CD4-positive, alpha-beta T cell treated with Interleukin-4 for 1 hour (primary cell): Measurements from ENCODE around the gene INCA1.
A peak's percentile ranks its signal among the peaks of the same experiment; 100 is the strongest.

Experiments used
- DNase-seq, 2 donors: peaks; one replicate each; pipeline ENCODE4 v3.0.0-alpha.2; 2020 to 2022

INCA1 gene

DNA sequence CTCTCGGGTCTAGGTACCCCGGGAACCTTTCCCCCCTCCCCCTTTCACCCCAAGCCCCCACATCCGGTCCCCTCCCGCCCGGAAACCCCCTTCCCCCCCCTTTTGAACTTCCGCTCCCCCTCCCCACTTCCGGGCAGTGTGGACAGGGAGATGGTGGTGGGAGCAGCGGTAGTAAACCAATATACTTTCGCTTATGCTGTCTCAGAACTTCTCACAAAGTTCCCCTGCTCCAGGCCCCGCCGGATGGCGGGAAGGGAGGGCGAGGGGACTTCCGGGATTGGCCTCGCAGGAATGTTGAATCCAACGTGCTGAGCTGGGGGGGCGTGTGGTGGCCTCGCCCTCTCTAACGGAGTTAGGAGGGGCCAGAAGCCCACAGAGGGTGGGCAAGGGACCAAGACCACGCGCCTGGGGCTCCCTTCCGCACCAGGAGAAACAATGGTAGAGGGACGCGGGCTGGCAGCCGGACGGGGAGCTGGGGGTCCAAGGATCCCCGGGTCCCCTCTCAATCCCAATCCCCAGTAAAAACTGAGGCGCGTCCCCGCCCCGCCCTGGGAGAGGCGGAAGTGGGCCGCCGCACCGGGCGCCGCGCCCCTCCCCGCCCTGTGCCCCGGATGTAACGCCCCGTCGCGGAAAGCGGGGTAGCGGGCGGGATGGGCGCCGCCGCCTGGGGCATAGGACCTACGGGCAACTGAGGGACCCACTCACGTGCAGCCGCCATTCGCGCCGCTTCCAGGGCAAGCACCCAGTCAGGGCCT is 49.7 kb downstream of the INCA1 start:
- DNase-seq = peak; percentile 54 to 76

GRCh38 chr17:4947010-4947410 is 50.3 kb downstream of the INCA1 start:
- DNase-seq = no peak

GRCh38 chr17:4946312-4946976 is 50.9 kb downstream of the INCA1 start:
- no peak for DNase-seq

GRCh38 chr17:4945944-4946280 is 51.4 kb downstream of the INCA1 start:
- no peak for DNase-seq

DNA sequence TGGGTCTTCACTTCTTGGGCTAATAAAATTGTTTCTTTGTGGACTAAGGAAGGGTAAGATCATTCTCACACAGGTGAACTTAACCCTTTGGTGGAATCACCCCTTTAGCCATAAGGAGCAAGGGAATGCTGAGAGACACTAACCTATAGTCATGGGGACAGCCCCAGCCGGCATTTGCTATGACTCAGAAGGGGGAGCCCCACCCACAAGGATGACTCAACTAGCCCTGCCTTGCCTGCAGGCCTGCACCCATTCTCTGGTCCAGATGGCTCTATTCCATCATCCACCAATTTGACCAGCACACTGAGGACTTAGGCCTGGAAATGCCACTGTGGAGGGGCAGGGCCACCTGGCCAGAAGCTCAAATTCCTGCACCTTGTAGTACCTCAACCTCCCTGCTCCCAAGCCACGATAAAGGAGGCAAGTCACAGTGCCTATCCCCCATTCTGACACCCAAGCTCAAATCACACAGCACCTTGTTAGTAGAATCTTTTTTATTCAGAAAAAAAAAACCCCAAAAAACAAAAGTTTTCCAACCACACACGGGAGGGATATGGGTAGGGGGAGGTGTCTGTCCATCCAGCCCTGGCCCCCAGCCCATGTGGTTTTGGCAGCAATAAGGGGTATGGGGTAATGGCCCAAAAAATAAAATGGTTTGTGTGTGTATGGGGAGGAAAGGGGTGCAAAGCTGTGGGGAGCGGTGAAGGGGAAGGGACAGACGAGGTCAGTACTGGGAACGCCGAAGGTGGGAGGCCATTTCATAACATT is 52.0 kb downstream of the INCA1 start:
- peak; percentile 77 to 82 for DNase-seq

- peak in 1 of 2 donors; percentile 16 for DNase-seq
Measured at GRCh38 chr17:4944554-4945175, 52.7 kb downstream of the INCA1 start.

- peak; percentile 54 to 73 for DNase-seq
Measured at GRCh38 chr17:4944163-4944553, 53.2 kb downstream of the INCA1 start.

- no peak for DNase-seq
Measured at GRCh38 chr17:4942760-4943508, 54.4 kb downstream of the INCA1 start.

DNA sequence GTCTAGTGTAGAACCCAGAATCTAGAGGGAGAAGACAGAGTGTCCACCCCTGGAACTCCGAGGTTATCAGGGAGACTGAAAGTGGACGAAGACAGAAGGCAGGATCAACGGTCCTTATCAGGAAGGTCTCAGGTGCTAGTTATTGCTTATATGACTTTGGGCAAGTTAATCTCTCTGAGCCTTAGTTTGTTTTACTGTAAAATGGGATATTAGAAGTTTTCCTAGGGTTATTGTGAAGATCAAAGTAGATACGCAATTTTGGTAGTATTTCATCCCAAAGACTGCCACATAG is 56.1 kb downstream of the INCA1 start:
- no peak for DNase-seq

DNA sequence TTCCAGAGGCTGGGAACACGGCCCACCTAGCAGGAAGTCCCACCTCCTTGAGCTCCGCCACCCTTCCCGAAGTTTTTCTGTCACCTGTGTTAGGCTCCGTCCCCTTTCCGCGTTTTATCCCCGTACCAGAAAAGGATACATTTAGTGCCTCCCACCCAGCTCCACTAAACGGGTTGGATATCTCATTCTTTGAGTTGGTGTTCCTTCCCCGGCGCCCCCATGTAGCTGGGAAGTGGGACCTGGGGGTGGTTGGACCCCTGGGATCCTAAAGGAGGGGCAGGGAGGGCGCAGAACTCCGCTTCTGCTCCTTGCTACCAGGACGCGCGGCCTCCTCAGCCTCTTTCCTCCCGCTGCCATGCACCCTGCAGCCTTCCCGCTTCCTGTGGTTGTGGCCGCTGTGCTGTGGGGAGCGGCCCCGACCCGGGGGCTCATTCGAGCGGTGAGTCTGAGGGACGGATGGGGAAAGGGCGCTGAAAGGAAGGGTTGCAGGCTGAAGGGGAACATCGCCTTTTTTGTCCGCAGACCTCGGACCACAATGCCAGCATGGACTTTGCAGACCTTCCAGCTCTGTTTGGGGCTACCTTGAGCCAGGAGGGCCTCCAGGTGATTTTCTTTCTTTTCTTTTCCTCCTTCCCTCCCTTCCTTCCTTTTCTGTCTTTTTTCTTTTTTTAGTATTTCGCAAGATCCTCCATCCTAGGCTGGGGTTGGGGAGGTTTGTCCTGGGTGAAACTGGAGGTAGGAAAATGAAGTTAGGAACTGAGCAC is 56.6 kb downstream of the INCA1 start:
- peak; percentile 21 to 38 for DNase-seq

- DNase-seq = peak; percentile 99 to 100
Measured at GRCh38 chr17:4939796-4940554, 57.3 kb downstream of the INCA1 start, which contains the start of the genes RNF167 and SLC25A11. TSS of gene RNF167 (plus strand) at chr17:4940268. CDS start at chr17:4940910, 642 bp downstream. TSS of gene SLC25A11 (minus strand) at chr17:4940046. CDS start at chr17:4939910, 136 bp downstream.

DNA sequence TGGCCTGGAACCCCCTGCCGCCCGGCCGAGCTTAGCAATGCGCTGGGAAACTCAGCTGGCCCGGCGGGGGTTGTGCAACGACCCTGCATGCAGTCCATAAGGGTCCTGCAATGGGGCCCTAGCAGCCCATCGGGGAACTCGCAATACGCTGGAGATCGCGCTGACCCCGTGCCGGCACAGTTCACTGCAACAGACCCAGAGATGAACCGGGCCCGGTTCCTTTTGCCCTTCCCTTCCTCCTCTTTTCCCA is 57.9 kb downstream of the INCA1 start:
- DNase-seq = no peak

DNA sequence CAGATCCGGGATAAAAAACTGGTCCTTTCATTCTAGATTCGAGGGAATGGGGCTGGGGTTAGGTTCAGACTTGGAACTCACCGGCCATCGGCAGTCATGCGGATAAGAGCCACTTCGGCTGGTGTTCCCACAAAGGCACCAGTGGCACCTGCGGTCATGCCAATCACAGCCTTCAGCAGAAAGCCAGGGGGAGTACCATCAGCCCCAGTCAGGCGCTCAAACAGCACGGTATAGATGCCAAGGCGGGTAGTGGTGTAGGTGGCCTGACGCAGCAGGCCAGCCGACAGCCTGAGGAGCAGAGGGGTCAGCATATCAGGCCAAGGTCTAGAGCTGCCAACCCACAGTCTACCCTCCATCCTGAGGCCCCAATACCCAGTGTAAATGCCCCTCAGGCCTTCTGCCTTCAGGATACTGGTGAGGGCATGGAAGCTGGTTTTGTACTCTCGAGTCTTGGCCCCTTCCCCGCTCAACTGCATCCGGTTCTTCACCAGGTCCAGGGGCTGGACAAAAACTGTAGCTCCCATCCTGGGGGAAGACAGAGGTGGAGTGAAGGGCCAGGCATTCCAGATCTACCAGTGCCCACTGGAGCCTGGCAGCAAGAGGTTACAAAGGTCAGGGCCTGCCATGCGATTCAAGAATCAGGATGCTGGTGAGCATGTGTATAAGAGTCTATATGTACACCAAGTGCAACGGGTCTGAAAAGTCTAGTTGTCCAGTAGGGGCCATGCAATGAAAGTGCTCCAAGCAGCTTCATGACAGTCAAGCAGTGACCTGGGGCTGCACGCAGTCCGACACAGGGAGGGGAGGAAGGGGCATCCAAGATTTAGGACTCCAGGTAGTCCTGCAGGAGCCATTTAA is 58.4 kb downstream of the INCA1 start:
- DNase-seq = no peak
